Neural progenitor cell (in vitro differentiated cells): ENCODE measurements around the gene PDGFD.

ENCODE experiments used
- EZH2 ChIP-seq: fragments of 200-600 bp; sonication (generic); IDR thresholded peaks from 2 replicates; pipeline ENCODE4 v1.6.1; 2017; ENCODE audit warnings: antibody characterized with exemption, mild to moderate bottlenecking, moderate library complexity
- EZH2phosphoT487 ChIP-seq: fragments of 200-600 bp; sonication (generic); IDR thresholded peaks from 2 replicates; pipeline ENCODE4 v1.6.1; 2017; ENCODE audit warnings: antibody characterized with exemption
- TF ChIP-seq, protein P1 (sequence below): fragments of 200-600 bp; sonication (generic); IDR thresholded peaks from 2 replicates; pipeline ENCODE4 v1.5.1; 2017; ENCODE audit warnings: antibody characterized with exemption, mild to moderate bottlenecking

- TF ChIP-seq, protein P1, sequence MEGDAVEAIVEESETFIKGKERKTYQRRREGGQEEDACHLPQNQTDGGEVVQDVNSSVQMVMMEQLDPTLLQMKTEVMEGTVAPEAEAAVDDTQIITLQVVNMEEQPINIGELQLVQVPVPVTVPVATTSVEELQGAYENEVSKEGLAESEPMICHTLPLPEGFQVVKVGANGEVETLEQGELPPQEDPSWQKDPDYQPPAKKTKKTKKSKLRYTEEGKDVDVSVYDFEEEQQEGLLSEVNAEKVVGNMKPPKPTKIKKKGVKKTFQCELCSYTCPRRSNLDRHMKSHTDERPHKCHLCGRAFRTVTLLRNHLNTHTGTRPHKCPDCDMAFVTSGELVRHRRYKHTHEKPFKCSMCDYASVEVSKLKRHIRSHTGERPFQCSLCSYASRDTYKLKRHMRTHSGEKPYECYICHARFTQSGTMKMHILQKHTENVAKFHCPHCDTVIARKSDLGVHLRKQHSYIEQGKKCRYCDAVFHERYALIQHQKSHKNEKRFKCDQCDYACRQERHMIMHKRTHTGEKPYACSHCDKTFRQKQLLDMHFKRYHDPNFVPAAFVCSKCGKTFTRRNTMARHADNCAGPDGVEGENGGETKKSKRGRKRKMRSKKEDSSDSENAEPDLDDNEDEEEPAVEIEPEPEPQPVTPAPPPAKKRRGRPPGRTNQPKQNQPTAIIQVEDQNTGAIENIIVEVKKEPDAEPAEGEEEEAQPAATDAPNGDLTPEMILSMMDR: no peak
- TF ChIP-seq EZH2phosphoT487 (no peak), EZH2 (no peak)
These were observed 196.0 kb downstream of the PDGFD start for GRCh38 chr11:103967985-103968384.
